ENCODE results near the gene TOMM40.
A peak's percentile ranks its signal among the peaks of the same experiment; 100 is the strongest.

TOMM40 gene

GRCh38 chr19:44897835-44898234 lies 6.8 kb downstream of the TOMM40 start:
- in situ Hi-C loops (cut with MboI; ENCODE audit: low pct_unique_long_range_greater_than_20kb, low sequenced_read_pairs, unreplicated experiment): no loop called here
- no peak for TF ChIP-seq CTCF (IDR thresholded peaks at IDR 0.05; ENCODE audit: extremely low read depth, insufficient read depth, missing control alignments)
- DNase-seq (ENCODE audit: low spot score): no peak

GRCh38 chr19:44900328-44901244 lies 9.5 kb downstream of the TOMM40 start:
- in situ Hi-C loops (cut with MboI; ENCODE audit: low pct_unique_long_range_greater_than_20kb, low sequenced_read_pairs, unreplicated experiment): no loop called here
- no peak for DNase-seq (ENCODE audit: low spot score)

GRCh38 chr19:44903216-44903601 lies 12.2 kb downstream of the TOMM40 start:
- no peak for TF ChIP-seq CTCF (IDR thresholded peaks at IDR 0.05; ENCODE audit: extremely low read depth, insufficient read depth, missing control alignments)
- DNase-seq (ENCODE audit: low spot score): no peak
- in situ Hi-C loops (cut with MboI; ENCODE audit: low pct_unique_long_range_greater_than_20kb, low sequenced_read_pairs, unreplicated experiment): no loop called here

More at GRCh38 chr19:44900328-44901244, 9.5 kb downstream of the TOMM40 start:
- TF ChIP-seq CTCF (IDR thresholded peaks at IDR 0.05; ENCODE audit: extremely low read depth, insufficient read depth, missing control alignments): no peak

- in situ Hi-C loops (cut with MboI; ENCODE audit: low pct_unique_long_range_greater_than_20kb, low sequenced_read_pairs, unreplicated experiment): no loop called here
- peak; percentile 98 for TF ChIP-seq CTCF (IDR thresholded peaks at IDR 0.05; ENCODE audit: extremely low read depth, insufficient read depth, missing control alignments)
- peak; percentile 87 for DNase-seq (ENCODE audit: low spot score)
Observed at GRCh38 chr19:44903602-44904425, 12.8 kb downstream of the TOMM40 start.

- TF ChIP-seq CTCF (IDR thresholded peaks at IDR 0.05; ENCODE audit: extremely low read depth, insufficient read depth, missing control alignments): peak; percentile 21
- peak; percentile 20 for DNase-seq (ENCODE audit: low spot score)
- in situ Hi-C loops (cut with MboI; ENCODE audit: low pct_unique_long_range_greater_than_20kb, low sequenced_read_pairs, unreplicated experiment): no loop called here
Observed at GRCh38 chr19:44904426-44904994, 13.5 kb downstream of the TOMM40 start.

- no peak for TF ChIP-seq CTCF (IDR thresholded peaks at IDR 0.05; ENCODE audit: extremely low read depth, insufficient read depth, missing control alignments)
- in situ Hi-C loops (cut with MboI; ENCODE audit: low pct_unique_long_range_greater_than_20kb, low sequenced_read_pairs, unreplicated experiment): no loop called here
- DNase-seq (ENCODE audit: low spot score): no peak
Observed at GRCh38 chr19:44905437-44906160, 14.5 kb downstream of the TOMM40 start, which contains the start of gene APOE. Gene APOE (plus strand): TSS chr19:44905796. CDS start chr19:44906625, 829 bp downstream.

Data from GM13977 (cell line).